Epidermal melanocyte (primary cell): ENCODE data around the gene HNRNPAB.
A peak's percentile ranks its signal among the peaks of the same experiment; 100 is the strongest.
"Not testable (repeated sequence)": the region's sequence is repeated elsewhere in the genome, so short reads cannot be mapped to it uniquely, and the experiment has no call there.

Experiments
- DNase-seq: peaks from one replicate; pipeline ENCODE4 v3.0.0; 2011; ENCODE audit warnings: low spot score; ENCODE audit not compliant: insufficient read length

HNRNPAB gene

DNA sequence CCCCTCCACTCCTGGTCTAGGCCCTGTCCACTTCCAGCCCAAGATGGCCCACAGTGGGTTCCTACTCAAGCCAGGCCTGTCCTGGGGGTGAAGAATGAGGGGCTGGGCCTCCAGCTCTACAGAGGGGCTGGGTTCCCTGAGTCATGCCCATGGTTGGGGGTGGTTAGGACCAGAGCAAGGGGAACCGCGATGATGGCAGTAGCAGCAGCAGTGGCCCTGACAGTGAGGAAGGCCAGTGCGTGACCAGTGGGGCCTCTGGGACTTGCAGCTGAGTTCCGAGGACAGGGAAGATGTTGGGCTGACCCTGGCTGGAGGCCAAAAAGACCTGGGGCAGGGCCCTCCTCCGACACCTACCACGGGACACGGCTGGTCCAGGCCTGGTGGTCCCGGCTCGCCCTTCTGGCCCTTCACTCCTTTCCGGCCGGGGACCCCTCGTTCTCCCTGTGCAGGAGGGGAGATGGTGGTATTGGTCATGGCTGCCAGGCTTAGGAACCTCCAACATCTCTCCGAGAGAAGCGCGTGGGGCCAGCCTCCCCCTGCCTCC is 37.4 kb downstream of the HNRNPAB start:
- DNase-seq: no peak

DNA sequence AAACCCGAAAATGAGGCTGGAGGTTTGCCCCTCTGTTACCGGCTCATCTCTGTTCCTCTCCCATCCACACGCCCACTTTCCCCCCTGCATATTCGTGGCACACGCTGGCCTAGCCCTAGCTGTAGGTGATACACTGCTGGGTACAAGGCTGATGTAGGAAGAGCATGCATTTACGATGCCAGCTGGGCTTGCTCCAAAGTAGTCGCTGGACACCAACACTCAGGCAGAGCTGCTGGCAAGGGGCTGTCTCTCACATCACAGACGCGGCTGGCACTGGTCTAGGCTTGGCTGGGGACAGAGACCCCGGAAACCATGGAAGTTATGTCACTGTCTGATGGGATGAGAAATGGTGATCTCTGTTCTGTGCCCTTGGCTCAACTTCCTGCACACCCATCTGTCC is 38.1 kb downstream of the HNRNPAB start:
- no peak for DNase-seq

DNA sequence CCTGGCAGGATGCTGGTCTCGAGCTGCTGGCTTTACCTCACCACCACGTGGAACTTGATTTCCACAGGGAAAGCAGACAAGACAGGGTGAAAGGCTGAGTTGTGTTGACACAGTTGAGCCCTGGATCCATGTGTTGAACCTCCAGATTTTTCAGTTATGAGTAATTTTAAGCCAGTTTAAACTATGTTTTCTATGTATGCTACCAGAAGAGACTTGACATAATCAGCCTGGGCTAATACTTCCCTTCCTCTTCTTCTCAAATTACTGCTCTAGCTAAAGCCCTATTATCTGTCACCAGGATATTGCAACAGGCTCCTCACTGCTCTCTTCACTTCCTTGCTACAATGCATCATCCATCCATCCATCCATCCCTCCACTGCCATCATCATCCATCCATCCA is 40.2 kb downstream of the HNRNPAB start:
- DNase-seq: no peak

GRCh38 chr5:178245389-178245788 is 41.1 kb downstream of the HNRNPAB start:
- no peak for DNase-seq

GRCh38 chr5:178246624-178247279 is 42.4 kb downstream of the HNRNPAB start:
- no peak for DNase-seq

GRCh38 chr5:178247481-178248456 is 43.4 kb downstream of the HNRNPAB start:
- no peak for DNase-seq

GRCh38 chr5:178248750-178249149 is 44.4 kb downstream of the HNRNPAB start:
- no peak for DNase-seq

DNA sequence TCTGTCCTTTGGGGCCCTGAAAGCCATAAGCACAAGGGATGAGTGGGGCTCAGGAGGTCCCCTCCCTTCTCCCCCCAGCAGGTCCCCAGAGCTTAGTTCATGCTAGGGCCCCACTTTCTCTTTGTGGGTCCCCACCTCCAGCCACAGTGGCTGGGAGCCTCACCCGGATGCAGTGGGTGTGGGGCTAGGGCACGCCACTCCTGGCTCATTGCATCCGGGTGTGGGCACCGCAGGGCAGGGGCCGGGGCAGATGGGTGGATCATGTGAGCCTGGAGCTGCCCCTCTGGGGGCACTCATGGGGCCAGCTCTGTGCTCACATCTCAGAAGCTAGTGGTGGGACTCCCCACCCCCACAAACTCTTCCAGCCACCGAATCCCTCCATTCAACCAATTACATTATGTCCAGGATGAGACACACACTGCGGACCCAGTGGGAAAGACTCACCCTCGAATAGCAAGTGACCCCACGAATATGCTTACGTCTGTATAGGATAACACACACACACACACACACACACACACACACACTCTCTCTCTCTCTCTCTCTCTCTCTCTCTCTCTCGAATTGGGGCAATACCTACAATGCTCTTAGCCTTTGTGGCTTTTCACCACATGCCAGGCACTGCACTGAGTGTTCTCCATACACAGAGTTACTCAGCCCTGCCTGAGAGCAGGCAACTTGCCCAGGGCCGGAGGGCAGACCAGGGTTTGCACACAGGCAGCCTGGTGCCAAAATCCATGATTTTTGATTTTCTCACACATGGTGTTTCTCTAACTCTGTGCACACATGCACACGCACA is 45.1 kb downstream of the HNRNPAB start:
- DNase-seq: peak; percentile 73

GRCh38 chr5:178250263-178250662 is 45.9 kb downstream of the HNRNPAB start:
- no peak for DNase-seq

GRCh38 chr5:178252258-178252657 is 47.9 kb downstream of the HNRNPAB start:
- no peak for DNase-seq

- DNase-seq: not testable (repeated sequence)
Measured at GRCh38 chr5:178253632-178254031, 49.3 kb downstream of the HNRNPAB start.

DNA sequence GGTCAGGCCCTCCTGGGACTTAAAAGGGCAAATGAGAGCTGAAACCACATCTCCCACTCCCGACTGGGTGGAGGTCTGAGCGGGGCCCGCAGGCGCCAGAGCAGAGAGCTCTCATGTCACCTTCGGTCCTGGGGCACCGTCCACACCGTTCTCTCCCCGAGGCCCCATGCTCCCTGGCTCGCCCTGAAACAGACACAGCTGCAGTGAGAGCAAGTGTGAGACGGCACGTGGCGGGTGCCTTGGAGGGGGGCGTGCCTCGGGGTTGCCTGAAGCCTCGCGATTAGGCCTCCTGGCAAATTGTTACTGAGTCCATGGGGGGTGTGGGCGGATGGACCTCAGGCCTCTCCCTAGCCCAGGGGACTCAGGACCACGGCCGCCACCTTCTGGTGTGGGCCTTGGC is 52.4 kb downstream of the HNRNPAB start:
- DNase-seq: no peak

DNA sequence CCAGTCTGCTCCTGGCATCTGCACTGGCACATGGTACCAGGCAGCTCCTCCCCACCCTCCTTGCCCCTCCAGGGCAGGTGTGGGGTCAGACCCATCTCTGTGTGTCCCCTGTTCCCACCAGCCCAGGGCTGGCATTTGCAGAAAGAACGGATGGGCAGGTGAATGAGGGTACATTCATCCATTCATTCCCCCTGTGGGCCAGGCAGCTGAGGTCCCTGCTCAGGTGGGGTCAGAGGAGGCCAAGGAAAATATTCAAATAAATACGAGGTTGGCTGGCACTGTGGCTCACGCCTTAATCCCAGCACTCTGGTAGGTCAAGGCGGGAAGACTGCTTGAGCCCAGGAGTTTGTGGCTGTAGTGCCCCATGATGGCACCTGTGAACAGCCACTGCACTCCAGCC is 53.3 kb downstream of the HNRNPAB start:
- no peak for DNase-seq

- no peak for DNase-seq
Measured at GRCh38 chr5:178259623-178260536, 55.5 kb downstream of the HNRNPAB start.
